Heart left ventricle (tissue), 16 donors: ENCODE measurements around the gene MSL3. TPM values are rescaled to one million over a fixed set of nuclear protein-coding genes. Genes with fewer than 3 reads are reported as not detected.

ENCODE experiments used
- ATAC-seq, 4 donors: fragments of 200-7000 bp; cut with Tn5 transposase; one replicate each; pipeline ENCODE4 v1.9.1; 2020 to 2022; ENCODE audit warnings: moderate library complexity in 4 of 4, mild to moderate bottlenecking in 3 of 4, moderate number of reproducible peaks in 1 of 4
- DNase-seq, 5 donors: peaks; one replicate each; pipeline ENCODE4 v3.0.0-alpha.2; 2020
- H3K27ac ChIP-seq, 12 donors: fragments of 200-600 bp; sonication (generic) in 4 of 12; one replicate each; pipeline versions ENCODE4 v1.5.0 to v1.8.0; 2016 to 2022; ENCODE audit warnings: mild to moderate bottlenecking in 2 of 12
- H3K27me3 ChIP-seq, 9 donors: fragments of 200-600 bp; sonication (generic) in 2 of 9; one replicate each; pipeline versions ENCODE4 v1.5.1 to v1.8.0; 2016 to 2022; ENCODE audit warnings: mild to moderate bottlenecking in 3 of 9
- H3K36me3 ChIP-seq, 9 donors: fragments of 200-600 bp; sonication (generic) in 2 of 9; one replicate each; pipeline versions ENCODE4 v1.5.0 to v1.8.0; 2018 to 2022; ENCODE audit warnings: mild to moderate bottlenecking in 2 of 9
- H3K4me1 ChIP-seq, 12 donors: fragments of 200-600 bp; sonication (generic) in 4 of 12; one replicate each; pipeline versions ENCODE4 v1.5.0 to v1.8.0; 2016 to 2022; ENCODE audit warnings: mild to moderate bottlenecking in 3 of 12
- H3K4me3 ChIP-seq, 12 donors: fragments of 200-600 bp; sonication (generic) in 4 of 12; one replicate each; pipeline versions ENCODE4 v1.5.0 to v1.8.0; 2017 to 2022; ENCODE audit warnings: mild to moderate bottlenecking in 9 of 12, moderate library complexity in 4 of 12
- H3K9me3 ChIP-seq, 12 donors: fragments of 200-600 bp; sonication (generic) in 4 of 12; one replicate each; pipeline versions ENCODE4 v1.5.0 to v1.8.0; 2016 to 2022; ENCODE audit warnings: mild to moderate bottlenecking in 1 of 12
- POLR2A ChIP-seq, 2 donors: fragments of 450-650 bp; IDR thresholded peaks; one replicate each; pipeline ENCODE4 v1.6.1; 2017; ENCODE audit warnings: antibody characterized with exemption in 2 of 2, mild to moderate bottlenecking in 2 of 2, moderate library complexity in 2 of 2
- WGBS, 4 donors: extraction: QIAGEN DNeasy Blood & Tissue Kit in 2 of 4; methylation state at CpG; one replicate each; pipeline versions ENCODE4 v1.1.5 to v1.1.7; 2013 to 2018; 5-methylcytosine and 5-hydroxymethylcytosine counted together
- intact Hi-C, 10 donors: fragments of 100-400 bp; cut with DNase I; formaldehyde crosslinking; loops; one replicate each; pipeline versions ENCODE4 v1.11.1 to v1.14.2; 2022
- polyA plus RNA-seq, 2 donors: library from polyadenylated mRNA; stranded (reverse); fragments of 200-250 nt; gene quantifications; one replicate each; pipeline ENCODE4 v1.2.3, GENCODE V29; 2013
- total RNA-seq, 9 donors: library from RNA; depleted of rRNA in 2 of 9; stranded (reverse); fragments of >200 nt in 2 of 9; fragmentation: NEBNext Ultra II Directional in 3 of 9; extraction: Animal tissue kit (Norgen Biotek cat#: 25700) in 3 of 9; gene quantifications; one replicate each; pipeline versions ENCODE4 v1.1.0 to v1.2.4, GENCODE V29; 2016 to 2023
- TF ChIP-seq, protein P1 (sequence below), 12 donors: fragments of 200-600 bp; sonication (generic) in 4 of 12; IDR thresholded peaks; one replicate each; pipeline versions ENCODE4 v1.5.0 to v1.8.0; 2018 to 2022; ENCODE audit warnings: antibody characterized with exemption in 12 of 12, mild to moderate bottlenecking in 5 of 12
- donor health status: ischemic (EF 13 %, LVEDD 7.1; RV severe dilation, severe dysfunction).
- donor health status: healthy with polysubstance abuse.
- donor health status: DM: no; HTN: yes; CAD: no.
- donor health status: DM: no; HTN: no; CAD: no.
- donor health status: ischemic (EF 25% LVEDD 6.9; RV normal size, moderate dysfunction).
- donor health status: ischemic (EF 25% LVEDD 5.7; RV mildly dilated, moderate dysfunction).
- donor health status: healthy.
- donor health status: DM: yes; HTN: yes; CAD: no.
- donor health status: ischemic (EF 35%, LVEDD 5.7; RV mildly dilated, moderate dysfunction).
- donor health status: nonischemic (EF 11% LVEDD 7.7; RV severe dilation, severe dysfunction).
- donor health status: DM: yes; HTN: yes; CAD: no.
- donor health status: PGD.
- donor health status: ischemic (EF 29% LVEDD 5.4; RV normal size, mild dysfunction).
- donor health status: nonischemic (EF 23%, LVEDD 6.1; RV moderate dilation, normal function).

Gene MSL3
- total and polyA plus RNA-seq, 11 donors, result 11.0 to 25.9 (median 13.2) TPM

DNA sequence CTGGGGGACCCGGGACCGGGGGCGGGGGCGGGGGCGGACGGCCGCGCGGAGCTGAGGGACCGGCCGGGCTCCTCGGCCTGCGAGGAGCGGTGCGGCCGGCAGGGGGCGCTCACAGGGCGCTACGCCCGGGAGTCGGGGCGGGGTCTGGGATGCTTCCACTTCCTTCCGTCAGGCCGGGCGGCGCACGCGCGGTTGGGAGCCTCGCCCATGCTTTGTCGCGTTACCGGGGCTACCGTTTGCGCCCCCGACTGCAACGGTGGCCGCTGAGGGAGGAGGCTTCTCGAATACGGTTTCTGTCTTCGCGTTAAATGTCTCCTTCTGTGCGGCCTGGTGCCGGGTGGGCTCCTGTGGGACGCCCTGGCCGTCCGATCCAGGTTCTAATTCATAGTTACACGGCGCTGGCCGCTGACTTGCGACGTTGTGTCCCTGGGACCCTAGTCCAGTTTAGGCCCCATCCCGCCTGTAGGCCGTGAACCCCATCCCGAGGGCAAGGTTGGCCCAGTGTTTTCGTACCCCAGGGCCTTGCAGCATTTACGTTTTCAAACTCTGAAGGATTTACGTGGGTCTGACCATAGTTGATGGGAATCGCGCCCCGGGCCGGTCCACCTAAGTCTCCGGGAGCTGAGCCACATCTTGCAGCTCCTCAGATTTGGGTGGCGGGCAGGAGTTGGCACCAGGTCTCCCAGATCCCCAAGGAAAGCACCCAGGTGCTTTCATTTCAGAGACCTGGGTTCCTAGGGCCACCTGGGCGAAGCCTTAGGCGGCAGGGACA is 549 bp downstream of the MSL3 start:
- TF ChIP-seq, protein P1, sequence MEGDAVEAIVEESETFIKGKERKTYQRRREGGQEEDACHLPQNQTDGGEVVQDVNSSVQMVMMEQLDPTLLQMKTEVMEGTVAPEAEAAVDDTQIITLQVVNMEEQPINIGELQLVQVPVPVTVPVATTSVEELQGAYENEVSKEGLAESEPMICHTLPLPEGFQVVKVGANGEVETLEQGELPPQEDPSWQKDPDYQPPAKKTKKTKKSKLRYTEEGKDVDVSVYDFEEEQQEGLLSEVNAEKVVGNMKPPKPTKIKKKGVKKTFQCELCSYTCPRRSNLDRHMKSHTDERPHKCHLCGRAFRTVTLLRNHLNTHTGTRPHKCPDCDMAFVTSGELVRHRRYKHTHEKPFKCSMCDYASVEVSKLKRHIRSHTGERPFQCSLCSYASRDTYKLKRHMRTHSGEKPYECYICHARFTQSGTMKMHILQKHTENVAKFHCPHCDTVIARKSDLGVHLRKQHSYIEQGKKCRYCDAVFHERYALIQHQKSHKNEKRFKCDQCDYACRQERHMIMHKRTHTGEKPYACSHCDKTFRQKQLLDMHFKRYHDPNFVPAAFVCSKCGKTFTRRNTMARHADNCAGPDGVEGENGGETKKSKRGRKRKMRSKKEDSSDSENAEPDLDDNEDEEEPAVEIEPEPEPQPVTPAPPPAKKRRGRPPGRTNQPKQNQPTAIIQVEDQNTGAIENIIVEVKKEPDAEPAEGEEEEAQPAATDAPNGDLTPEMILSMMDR (IDR thresholded peaks at IDR 0.05), result peak; percentile 40 to 91 (median 85)
- no peak for TF ChIP-seq POLR2A (IDR thresholded peaks at IDR 0.05)
- Histone ChIP-seq H3K27ac (peak overlapping the region; percentile 53 to 94 (median 88)), H3K9me3 (no peaks in the 10 kb centered on the region), H3K36me3 (peaks cover 0 to 30% (median 26%) of the 10 kb centered on the region in 9 donors), H3K4me3 (peak overlapping the region; percentile 49 to 97 (median 74)), H3K4me1 (peaks cover 0 to 17% (median 3%) of the 10 kb centered on the region in 12 donors), H3K27me3 (peaks cover 0 to 3% (median 0%) of the 10 kb centered on the region in 9 donors)
- peak; percentile 84 to 93 (median 86) for ATAC-seq
- intact Hi-C loops, result no loop called here
- 0 to 50% (median 20%) methylated on average over 57 to 66 of the region's 66 CpGs for WGBS, 4 donors
- DNase-seq, result peak; percentile 85 to 94 (median 91)

DNA sequence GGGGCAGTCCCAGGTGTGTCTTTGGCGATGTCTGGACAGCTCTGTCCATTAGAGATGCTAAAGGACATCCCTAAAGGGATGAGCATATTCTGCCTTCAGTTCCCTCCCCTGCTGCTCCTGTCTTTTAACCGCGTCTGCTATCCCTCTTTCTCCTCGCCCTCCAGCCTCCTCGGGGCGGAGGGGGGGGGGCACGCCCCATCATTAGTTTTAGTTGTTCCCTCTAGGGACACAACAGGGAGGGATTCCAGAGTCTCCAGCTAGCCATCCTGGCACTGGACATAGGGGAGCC is 1.1 kb downstream of the MSL3 start:
- DNase-seq (no peak), ATAC-seq (peak in 2 of 4 donors; percentile 1 to 13)
- peaks cover 0 to 17% (median 3%) of the 10 kb centered on the region in 12 donors for H3K4me1 ChIP-seq
- 0 to 37% (median 18%) methylated on average over 7 of the region's 7 CpGs for WGBS, 4 donors
- H3K9me3 ChIP-seq, result no peaks in the 10 kb centered on the region
- peak overlapping the region; percentile 49 to 97 (median 74) for H3K4me3 ChIP-seq
- no peaks in the 10 kb centered on the region for H3K27me3 ChIP-seq
- peak overlapping the region in 11 of 12 donors; percentile 82 to 94 (median 88) for H3K27ac ChIP-seq
- intact Hi-C loops, result no loop called here
- no peak for TF ChIP-seq POLR2A (IDR thresholded peaks at IDR 0.05)
- TF ChIP-seq, protein P1 (IDR thresholded peaks at IDR 0.05), result no peak
- H3K36me3 ChIP-seq, result peaks cover 0 to 35% (median 30%) of the 10 kb centered on the region in 9 donors

DNA sequence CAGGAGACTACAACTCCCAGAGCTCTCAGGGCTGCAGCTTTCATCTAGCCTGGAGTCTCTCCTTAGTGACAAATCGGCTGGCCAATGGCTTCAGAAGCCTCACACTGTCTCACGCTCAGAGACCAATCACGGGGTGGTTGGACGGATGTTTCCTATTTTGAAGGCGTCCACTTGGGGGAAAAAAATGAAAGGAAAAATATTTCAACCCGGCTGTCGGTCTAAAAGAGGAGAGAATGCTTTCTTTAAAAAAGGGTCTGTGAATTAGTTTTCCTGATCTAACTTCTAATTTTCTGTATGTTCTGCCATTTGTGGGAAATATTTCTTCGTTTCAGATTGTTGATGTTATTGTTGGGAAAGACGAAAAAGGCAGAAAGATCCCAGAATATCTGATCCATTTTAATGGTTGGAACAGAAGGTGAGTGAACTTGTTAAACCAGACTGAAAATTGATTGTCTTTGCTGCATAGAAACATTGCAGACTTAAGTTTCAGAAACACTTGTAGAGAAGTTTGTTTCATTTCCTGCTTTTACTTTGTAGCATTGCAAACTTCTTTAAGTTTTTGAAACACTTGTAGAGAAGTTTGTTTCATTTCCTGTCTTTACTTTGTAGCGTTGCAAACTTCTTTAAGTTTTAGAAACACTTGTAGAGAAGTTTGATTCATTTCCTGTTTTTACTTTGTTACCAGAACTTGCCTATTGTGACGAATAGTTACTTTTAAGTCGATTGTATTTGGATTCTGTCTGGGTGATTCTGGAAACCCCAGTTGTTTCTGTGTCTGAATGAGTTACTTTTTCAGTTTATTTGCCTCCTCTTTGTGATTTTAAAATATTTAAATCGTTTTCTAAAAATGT is 1.6 kb downstream of the MSL3 start:
- peak overlapping the region; percentile 49 to 97 (median 74) for H3K4me3 ChIP-seq
- H3K27ac ChIP-seq, result peak overlapping the region in 11 of 12 donors; percentile 35 to 94 (median 85)
- intact Hi-C loops, result no loop called here
- H3K27me3 ChIP-seq, result no peaks in the 10 kb centered on the region
- ATAC-seq, result peak; percentile 92 to 98 (median 96)
- peak; percentile 71 to 90 (median 88) for DNase-seq
- H3K4me1 ChIP-seq, result peaks cover 0 to 17% (median 3%) of the 10 kb centered on the region in 12 donors
- peaks cover 0 to 41% (median 35%) of the 10 kb centered on the region in 9 donors for H3K36me3 ChIP-seq
- TF ChIP-seq POLR2A (IDR thresholded peaks at IDR 0.05), result no peak
- TF ChIP-seq, protein P1 (IDR thresholded peaks at IDR 0.05), result no peak
- no peaks in the 10 kb centered on the region for H3K9me3 ChIP-seq
- 4 to 32% (median 16%) methylated on average over 13 of the region's 13 CpGs for WGBS, 4 donors

DNA sequence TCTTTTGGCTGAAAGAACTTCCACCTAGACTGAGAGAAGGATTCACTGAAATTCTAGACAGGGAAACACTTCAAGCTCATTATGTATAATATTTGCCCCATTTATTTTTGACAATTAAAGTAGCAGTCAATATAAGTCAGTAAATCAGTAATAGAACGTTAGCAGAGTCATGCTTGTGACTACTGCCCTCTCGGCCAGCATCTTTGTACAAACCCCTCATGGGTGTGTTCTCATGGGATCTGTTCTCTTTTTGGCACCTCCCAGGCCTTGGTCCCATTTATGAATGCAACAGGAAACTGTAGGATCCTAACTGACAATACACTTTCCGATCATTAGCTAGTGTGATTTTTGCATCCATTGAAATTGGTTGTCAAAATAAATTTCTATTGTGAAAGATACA is 2.9 kb downstream of the MSL3 start:
- peaks cover 0 to 54% (median 47%) of the 10 kb centered on the region in 9 donors for H3K36me3 ChIP-seq
- 54 to 71% (median 65%) methylated on average over 3 of the region's 3 CpGs for WGBS, 4 donors
- intact Hi-C loops, result no loop called here
- ATAC-seq, result no peak
- no peak for DNase-seq
- no peaks in the 10 kb centered on the region for H3K27me3 ChIP-seq
- H3K4me3 ChIP-seq, result peak overlapping the region in 3 of 12 donors; percentile 5 to 73 (median 24)
- H3K9me3 ChIP-seq, result no peaks in the 10 kb centered on the region
- TF ChIP-seq, protein P1 (IDR thresholded peaks at IDR 0.05), result no peak
- TF ChIP-seq POLR2A (IDR thresholded peaks at IDR 0.05), result no peak
- peak overlapping the region in 1 of 12 donors; percentile 94 for H3K27ac ChIP-seq
- peaks cover 0 to 17% (median 3%) of the 10 kb centered on the region in 12 donors for H3K4me1 ChIP-seq
